Heart left ventricle (tissue), 16 donors: Measurements from ENCODE around the gene SPNS3. TPM values are rescaled to one million over a fixed set of nuclear protein-coding genes. Genes with fewer than 3 reads are reported as not detected.

ENCODE experiments used
- ATAC-seq, 4 donors: fragments of 200-7000 bp; cut with Tn5 transposase; one replicate each; pipeline ENCODE4 v1.9.1; 2020 to 2022; ENCODE audit warnings: moderate library complexity in 4 of 4, mild to moderate bottlenecking in 3 of 4, moderate number of reproducible peaks in 1 of 4
- DNase-seq, 5 donors: peaks; one replicate each; pipeline ENCODE4 v3.0.0-alpha.2; 2020
- H3K27ac ChIP-seq, 12 donors: fragments of 200-600 bp; sonication (generic) in 4 of 12; one replicate each; pipeline versions ENCODE4 v1.5.0 to v1.8.0; 2016 to 2022; ENCODE audit warnings: mild to moderate bottlenecking in 2 of 12
- H3K27me3 ChIP-seq, 9 donors: fragments of 200-600 bp; sonication (generic) in 2 of 9; one replicate each; pipeline versions ENCODE4 v1.5.1 to v1.8.0; 2016 to 2022; ENCODE audit warnings: mild to moderate bottlenecking in 3 of 9
- H3K36me3 ChIP-seq, 9 donors: fragments of 200-600 bp; sonication (generic) in 2 of 9; one replicate each; pipeline versions ENCODE4 v1.5.0 to v1.8.0; 2018 to 2022; ENCODE audit warnings: mild to moderate bottlenecking in 2 of 9
- H3K4me1 ChIP-seq, 12 donors: fragments of 200-600 bp; sonication (generic) in 4 of 12; one replicate each; pipeline versions ENCODE4 v1.5.0 to v1.8.0; 2016 to 2022; ENCODE audit warnings: mild to moderate bottlenecking in 3 of 12
- H3K4me3 ChIP-seq, 12 donors: fragments of 200-600 bp; sonication (generic) in 4 of 12; one replicate each; pipeline versions ENCODE4 v1.5.0 to v1.8.0; 2017 to 2022; ENCODE audit warnings: mild to moderate bottlenecking in 9 of 12, moderate library complexity in 4 of 12
- H3K9me3 ChIP-seq, 12 donors: fragments of 200-600 bp; sonication (generic) in 4 of 12; one replicate each; pipeline versions ENCODE4 v1.5.0 to v1.8.0; 2016 to 2022; ENCODE audit warnings: mild to moderate bottlenecking in 1 of 12
- POLR2A ChIP-seq, 2 donors: fragments of 450-650 bp; IDR thresholded peaks; one replicate each; pipeline ENCODE4 v1.6.1; 2017; ENCODE audit warnings: antibody characterized with exemption in 2 of 2, mild to moderate bottlenecking in 2 of 2, moderate library complexity in 2 of 2
- WGBS, 4 donors: extraction: QIAGEN DNeasy Blood & Tissue Kit in 2 of 4; methylation state at CpG; one replicate each; pipeline versions ENCODE4 v1.1.5 to v1.1.7; 2013 to 2018; 5-methylcytosine and 5-hydroxymethylcytosine counted together
- intact Hi-C, 10 donors: fragments of 100-400 bp; cut with DNase I; formaldehyde crosslinking; loops; one replicate each; pipeline versions ENCODE4 v1.11.1 to v1.14.2; 2022
- polyA plus RNA-seq, 2 donors: library from polyadenylated mRNA; stranded (reverse); fragments of 200-250 nt; gene quantifications; one replicate each; pipeline ENCODE4 v1.2.3, GENCODE V29; 2013
- total RNA-seq, 9 donors: library from RNA; depleted of rRNA in 2 of 9; stranded (reverse); fragments of >200 nt in 2 of 9; fragmentation: NEBNext Ultra II Directional in 3 of 9; extraction: Animal tissue kit (Norgen Biotek cat#: 25700) in 3 of 9; gene quantifications; one replicate each; pipeline versions ENCODE4 v1.1.0 to v1.2.4, GENCODE V29; 2016 to 2023
- TF ChIP-seq, protein P1 (sequence below), 12 donors: fragments of 200-600 bp; sonication (generic) in 4 of 12; IDR thresholded peaks; one replicate each; pipeline versions ENCODE4 v1.5.0 to v1.8.0; 2018 to 2022; ENCODE audit warnings: antibody characterized with exemption in 12 of 12, mild to moderate bottlenecking in 5 of 12
- donor health status: ischemic (EF 13 %, LVEDD 7.1; RV severe dilation, severe dysfunction).
- donor health status: healthy with polysubstance abuse.
- donor health status: DM: no; HTN: yes; CAD: no.
- donor health status: DM: no; HTN: no; CAD: no.
- donor health status: ischemic (EF 25% LVEDD 6.9; RV normal size, moderate dysfunction).
- donor health status: ischemic (EF 25% LVEDD 5.7; RV mildly dilated, moderate dysfunction).
- donor health status: healthy.
- donor health status: DM: yes; HTN: yes; CAD: no.
- donor health status: ischemic (EF 35%, LVEDD 5.7; RV mildly dilated, moderate dysfunction).
- donor health status: nonischemic (EF 11% LVEDD 7.7; RV severe dilation, severe dysfunction).
- donor health status: DM: yes; HTN: yes; CAD: no.
- donor health status: PGD.
- donor health status: ischemic (EF 29% LVEDD 5.4; RV normal size, mild dysfunction).
- donor health status: nonischemic (EF 23%, LVEDD 6.1; RV moderate dilation, normal function).

The SPNS3 gene
- total and polyA plus RNA-seq, 11 donors: 0.23 to 1.9 (median 1.1) TPM; not detected in 3

DNA sequence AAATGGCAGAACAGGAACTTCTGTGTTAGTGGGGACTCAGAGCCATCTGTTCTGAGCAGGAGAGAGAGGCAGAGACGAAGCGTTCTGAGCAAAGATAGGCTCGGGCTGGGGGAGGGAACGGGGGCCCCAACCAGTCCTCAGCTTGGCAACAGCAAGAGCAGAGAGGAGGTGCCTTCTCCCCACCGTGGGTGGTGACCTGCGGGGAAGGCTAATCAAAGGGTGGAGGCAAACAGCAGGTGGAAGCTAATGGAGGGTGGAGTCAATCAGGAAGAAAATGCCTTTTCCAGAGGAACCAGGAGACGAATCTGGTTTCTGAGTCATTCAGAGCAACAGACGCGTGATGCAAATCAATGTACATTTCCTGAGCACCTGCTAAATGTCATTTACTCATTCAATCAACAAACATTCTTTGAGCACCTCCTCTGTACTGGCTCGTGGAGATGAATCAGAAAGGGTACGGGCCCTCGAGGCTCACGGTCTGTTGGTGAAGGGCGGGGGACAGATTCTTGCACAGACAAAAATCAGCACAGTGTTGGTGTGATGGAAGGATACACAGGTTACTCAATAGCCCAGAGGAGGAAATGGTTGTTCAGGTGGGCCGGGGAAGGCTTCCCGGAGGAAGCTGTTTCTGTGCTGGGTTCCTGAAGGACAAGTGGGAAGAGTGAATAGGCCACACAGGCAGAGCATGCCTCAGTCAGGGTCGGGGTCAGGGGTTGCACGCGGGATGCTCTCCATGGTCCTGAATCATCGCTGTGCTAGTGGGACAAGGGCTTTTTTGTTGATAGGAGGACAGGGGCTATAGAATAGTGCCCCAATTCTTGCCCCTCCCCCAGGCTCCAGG is 59.2 kb downstream of the SPNS3 start:
- no peak overlapping the region for H3K27ac ChIP-seq
- TF ChIP-seq, protein P1, sequence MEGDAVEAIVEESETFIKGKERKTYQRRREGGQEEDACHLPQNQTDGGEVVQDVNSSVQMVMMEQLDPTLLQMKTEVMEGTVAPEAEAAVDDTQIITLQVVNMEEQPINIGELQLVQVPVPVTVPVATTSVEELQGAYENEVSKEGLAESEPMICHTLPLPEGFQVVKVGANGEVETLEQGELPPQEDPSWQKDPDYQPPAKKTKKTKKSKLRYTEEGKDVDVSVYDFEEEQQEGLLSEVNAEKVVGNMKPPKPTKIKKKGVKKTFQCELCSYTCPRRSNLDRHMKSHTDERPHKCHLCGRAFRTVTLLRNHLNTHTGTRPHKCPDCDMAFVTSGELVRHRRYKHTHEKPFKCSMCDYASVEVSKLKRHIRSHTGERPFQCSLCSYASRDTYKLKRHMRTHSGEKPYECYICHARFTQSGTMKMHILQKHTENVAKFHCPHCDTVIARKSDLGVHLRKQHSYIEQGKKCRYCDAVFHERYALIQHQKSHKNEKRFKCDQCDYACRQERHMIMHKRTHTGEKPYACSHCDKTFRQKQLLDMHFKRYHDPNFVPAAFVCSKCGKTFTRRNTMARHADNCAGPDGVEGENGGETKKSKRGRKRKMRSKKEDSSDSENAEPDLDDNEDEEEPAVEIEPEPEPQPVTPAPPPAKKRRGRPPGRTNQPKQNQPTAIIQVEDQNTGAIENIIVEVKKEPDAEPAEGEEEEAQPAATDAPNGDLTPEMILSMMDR (IDR thresholded peaks at IDR 0.05): no peak
- TF ChIP-seq POLR2A (IDR thresholded peaks at IDR 0.05): no peak
- no peaks in the 10 kb centered on the region for H3K9me3 ChIP-seq
- no peak overlapping the region for H3K4me3 ChIP-seq
- ATAC-seq: peak in 1 of 4 donors; percentile 49
- no peak for DNase-seq
- peaks cover 0 to under 1% (median 0%) of the 10 kb centered on the region in 9 donors for H3K27me3 ChIP-seq
- no peaks in the 10 kb centered on the region for H3K36me3 ChIP-seq
- H3K4me1 ChIP-seq: peaks cover 0 to 13% (median under 1%) of the 10 kb centered on the region in 12 donors
- 54 to 60% (median 56%) methylated on average over 20 of the region's 20 CpGs for WGBS, 4 donors
- intact Hi-C loops: loop anchor here in 2 of 10 donors (10.0 kb wide), 2 partner anchors 48 to 58 kb away; partner anchors contain the start of gene SPNS3 (in 1 of the 2)

- Histone ChIP-seq H3K4me1 (peaks cover 0 to 39% (median 20%) of the 10 kb centered on the region in 12 donors), H3K27me3 (peaks cover 0 to 33% (median 0%) of the 10 kb centered on the region in 9 donors), H3K4me3 (no peak overlapping the region), H3K9me3 (no peaks in the 10 kb centered on the region), H3K27ac (no peak overlapping the region), H3K36me3 (no peaks in the 10 kb centered on the region)
- intact Hi-C loops: loop anchor here in 3 of 10 donors (5.0 to 10.0 kb wide), 3 partner anchors 40 to 62 kb away; partner anchors contain the start of gene SPNS3 (in 1 of the 3)
- ATAC-seq (no peak), DNase-seq (no peak)
- TF ChIP-seq POLR2A (IDR thresholded peaks at IDR 0.05): no peak
- TF ChIP-seq, protein P1 (IDR thresholded peaks at IDR 0.05): no peak
- WGBS, 4 donors: 75 to 78% (median 76%) methylated on average over 23 of the region's 23 CpGs
Measured at GRCh38 chr17:4497101-4497824, 63.5 kb downstream of the SPNS3 start.

GRCh38 chr17:4498461-4499397 is 65.0 kb downstream of the SPNS3 start, which contains the start of gene SPNS2:
Gene SPNS2 (plus strand): TSS chr17:4498881. CDS start chr17:4499048, 167 bp downstream.
- Histone ChIP-seq H3K27ac (peak within 1 kb of the TSS; percentile 26 to 82 (median 72)), H3K27me3 (peaks cover 0 to 33% (median 0%) of the 10 kb centered on the region in 9 donors), H3K9me3 (no peaks in the 10 kb centered on the region), H3K4me1 (peaks cover 0 to 54% (median 29%) of the 10 kb centered on the region in 12 donors), H3K4me3 (peak within 1 kb of the TSS; percentile 18 to 75 (median 62)), H3K36me3 (no peaks in the 10 kb centered on the region)
- DNase-seq (peak; percentile 70 to 84 (median 76)), ATAC-seq (peak; percentile 68 to 94 (median 88))
- intact Hi-C loops: loop anchor here in 3 of 10 donors (5.0 to 10.0 kb wide), 3 partner anchors 39 to 64 kb away; partner anchors contain the start of gene SPNS3 (in 1 of the 3)
- 0 to 2% (median 1%) methylated on average over 1 to 117 of the region's 117 CpGs for WGBS, 4 donors
- TF ChIP-seq, protein P1 (IDR thresholded peaks at IDR 0.05): peak in 1 of 12 donors; percentile 4
- peak in 1 of 2 donors; percentile 48 for TF ChIP-seq POLR2A (IDR thresholded peaks at IDR 0.05)
